GF-D8 (cell line): Measurements from ENCODE around the gene GAS5.
A peak's percentile ranks its signal among the peaks of the same experiment; 100 is the strongest.

ENCODE experiments used
- DNase-seq: peaks from one replicate; lab custom pipeline; 2025; lab: John Stamatoyannopoulos, UW

Gene GAS5

DNA sequence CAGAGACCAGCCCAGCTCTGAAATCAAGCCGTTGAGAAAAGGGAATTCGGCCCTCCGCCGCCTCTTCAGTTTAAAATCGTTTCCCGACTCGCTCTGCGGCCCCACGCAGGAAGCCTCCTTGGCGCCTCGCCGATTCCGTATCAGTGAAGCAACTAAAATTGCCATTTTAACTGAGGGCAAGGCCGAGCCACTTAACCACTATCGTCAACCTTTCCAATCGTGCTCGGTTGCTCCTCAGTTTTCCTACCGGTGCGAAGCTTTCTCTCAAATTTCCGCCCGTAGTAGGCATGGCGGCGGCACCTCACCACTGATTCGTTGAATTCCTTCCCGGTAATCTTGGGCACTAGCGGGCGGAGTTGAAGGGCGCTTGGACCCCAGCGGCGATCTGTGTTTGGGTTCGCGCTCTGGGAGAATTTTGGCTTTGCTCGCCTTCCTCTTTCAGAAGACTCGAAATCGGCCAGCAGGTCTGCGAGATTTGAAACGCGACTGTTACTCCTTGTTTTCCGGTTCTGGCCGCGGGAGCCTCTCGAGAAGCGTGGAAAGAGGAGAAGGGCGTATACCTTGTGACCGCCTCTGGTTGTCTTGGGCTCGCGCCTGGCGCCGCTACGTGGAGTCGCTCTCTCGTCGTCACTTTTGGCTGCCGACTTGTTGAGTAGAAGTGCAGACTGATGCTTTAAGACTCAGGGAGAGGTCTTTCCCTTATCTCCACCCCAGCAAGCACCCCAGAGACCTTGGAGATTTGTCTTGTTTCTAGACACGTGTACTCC lies 43.3 kb downstream of the GAS5 start, which contains the start of the genes CENPL and DARS2:
Gene CENPL (minus strand): TSS at position 569 of the 767 bp plus-strand sequence. CDS start 13,584 bp downstream, outside the sequence.
Gene DARS2 (plus strand): TSS at position 359 of the 767 bp plus-strand sequence. CDS start 557 bp downstream, outside the sequence.
- DNase-seq: peak; percentile 96

DNA sequence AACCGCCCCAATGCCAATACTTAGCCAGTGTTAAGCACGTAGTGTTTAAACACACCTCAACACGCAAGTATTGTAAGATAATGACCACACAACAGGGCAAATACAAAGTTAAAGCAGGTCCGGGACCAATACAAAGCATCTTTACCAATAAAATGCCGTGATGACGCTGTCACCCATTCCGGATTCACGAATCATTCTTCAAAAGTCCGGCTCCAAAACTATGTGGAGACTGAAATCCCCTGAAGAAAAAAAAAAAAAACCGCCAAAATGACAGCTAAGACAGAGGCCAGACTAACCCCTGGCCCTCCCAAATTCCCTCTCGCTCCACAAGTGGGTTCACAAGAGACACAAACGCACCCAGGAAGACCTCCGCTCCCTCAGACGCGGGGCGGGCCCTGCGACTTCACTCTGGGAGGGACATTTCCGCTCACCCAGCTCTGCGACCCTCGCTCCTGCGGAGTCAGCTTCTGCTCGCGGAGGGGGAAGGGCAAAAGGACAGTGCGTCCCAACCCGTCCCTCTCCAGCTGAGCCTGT lies 43.9 kb downstream of the GAS5 start:
- DNase-seq: no peak

DNA sequence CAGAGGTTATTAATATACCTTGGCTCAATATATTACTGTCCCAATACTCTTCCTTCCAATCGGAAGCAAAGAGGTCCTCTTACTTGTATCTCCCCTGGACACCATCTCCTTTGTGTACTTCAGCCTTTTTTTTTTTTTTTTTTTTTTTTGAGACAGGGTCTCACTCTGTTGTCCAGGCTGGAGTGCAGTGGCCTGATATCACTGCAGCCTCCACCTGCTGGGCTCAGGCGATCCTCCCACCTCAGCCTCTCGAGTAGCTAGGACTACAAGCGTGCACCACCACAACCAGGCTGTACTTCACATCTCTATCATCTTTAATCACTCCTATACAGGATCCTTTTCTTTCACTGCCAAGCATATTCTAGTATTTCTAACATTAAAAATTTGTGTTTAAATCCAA lies 46.1 kb downstream of the GAS5 start:
- DNase-seq: no peak

DNA sequence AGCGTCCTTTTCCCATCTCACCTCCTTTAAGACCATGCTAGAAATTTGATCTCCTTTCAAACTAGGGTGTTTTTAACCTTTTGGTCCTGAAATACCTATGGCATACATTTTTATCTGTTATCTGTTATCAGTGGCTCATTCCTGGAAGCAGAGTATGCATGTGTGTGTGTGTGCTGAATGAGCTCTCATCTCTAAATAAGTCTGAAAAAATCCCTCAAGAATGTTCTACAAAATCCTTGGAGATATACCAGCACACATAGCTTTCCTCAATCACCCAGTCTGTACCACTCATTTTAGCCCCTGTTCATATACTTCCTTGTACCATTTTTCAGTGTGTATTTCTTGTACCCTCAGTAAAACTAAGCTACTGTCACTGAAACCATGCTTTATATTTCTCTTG lies 49.3 kb downstream of the GAS5 start:
- no peak for DNase-seq
